ENCODE results near the gene DNAJB5.

The DNAJB5 gene

DNA sequence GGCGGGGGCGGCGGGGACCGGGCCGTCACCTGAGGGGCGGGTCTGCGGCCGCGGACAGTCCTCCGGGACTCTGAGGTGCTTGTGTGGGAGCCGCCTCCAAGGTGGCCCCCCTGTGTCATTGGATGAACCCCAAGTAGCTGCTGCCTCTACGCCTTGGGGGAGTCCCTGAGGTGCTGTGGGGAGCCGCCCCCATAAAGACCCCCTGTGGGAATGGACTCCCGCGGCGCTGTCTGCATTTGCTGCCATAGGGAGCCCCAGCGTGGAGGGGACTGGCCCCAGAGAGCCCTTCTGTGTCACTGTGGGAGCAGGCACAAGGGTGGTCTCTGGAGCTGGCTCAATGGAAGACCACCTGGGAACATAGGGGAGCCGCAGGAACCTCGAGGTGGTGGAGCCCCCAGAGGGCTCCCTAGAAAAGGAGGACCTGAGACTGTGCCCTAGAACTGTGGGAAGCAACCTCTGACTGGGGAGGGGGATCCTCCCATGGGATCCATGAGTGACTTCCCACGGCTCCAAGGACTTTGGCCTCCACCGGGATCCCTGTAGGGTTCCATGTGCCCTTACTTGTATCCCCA lies 31.0 kb upstream of the DNAJB5 start:
- H3K4me3 ChIP-seq (ENCODE audit: control insufficient read depth, low read depth, low read length): no peak overlapping the region
- no peak for DNase-seq (ENCODE audit: low read depth)
- TF ChIP-seq, protein P1, sequence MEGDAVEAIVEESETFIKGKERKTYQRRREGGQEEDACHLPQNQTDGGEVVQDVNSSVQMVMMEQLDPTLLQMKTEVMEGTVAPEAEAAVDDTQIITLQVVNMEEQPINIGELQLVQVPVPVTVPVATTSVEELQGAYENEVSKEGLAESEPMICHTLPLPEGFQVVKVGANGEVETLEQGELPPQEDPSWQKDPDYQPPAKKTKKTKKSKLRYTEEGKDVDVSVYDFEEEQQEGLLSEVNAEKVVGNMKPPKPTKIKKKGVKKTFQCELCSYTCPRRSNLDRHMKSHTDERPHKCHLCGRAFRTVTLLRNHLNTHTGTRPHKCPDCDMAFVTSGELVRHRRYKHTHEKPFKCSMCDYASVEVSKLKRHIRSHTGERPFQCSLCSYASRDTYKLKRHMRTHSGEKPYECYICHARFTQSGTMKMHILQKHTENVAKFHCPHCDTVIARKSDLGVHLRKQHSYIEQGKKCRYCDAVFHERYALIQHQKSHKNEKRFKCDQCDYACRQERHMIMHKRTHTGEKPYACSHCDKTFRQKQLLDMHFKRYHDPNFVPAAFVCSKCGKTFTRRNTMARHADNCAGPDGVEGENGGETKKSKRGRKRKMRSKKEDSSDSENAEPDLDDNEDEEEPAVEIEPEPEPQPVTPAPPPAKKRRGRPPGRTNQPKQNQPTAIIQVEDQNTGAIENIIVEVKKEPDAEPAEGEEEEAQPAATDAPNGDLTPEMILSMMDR (conservative IDR thresholded peaks at IDR 0.05; ENCODE audit: control insufficient read depth, insufficient read depth, low read depth, low read length): no peak

DNA sequence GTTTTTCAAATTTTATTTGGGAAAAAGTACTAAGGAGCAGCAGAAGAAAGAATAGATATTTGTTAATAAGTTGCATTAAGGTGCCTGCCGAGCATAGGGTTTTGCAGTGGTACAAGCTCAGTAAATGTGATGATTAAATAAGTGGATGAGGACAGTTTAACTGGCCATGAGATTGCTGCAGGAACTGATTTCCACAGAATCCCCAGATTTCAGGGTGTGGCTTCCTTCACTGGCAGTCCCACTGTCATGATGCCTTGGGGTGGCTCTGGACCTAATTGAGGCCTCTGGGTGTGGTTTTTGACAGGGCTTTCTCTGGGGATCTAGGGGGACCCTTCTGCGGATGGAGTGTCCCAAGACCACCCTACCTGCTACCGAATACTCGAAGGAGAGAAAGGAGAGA lies 30.1 kb upstream of the DNAJB5 start:
- H3K4me3 ChIP-seq (ENCODE audit: control insufficient read depth, low read depth, low read length): no peak overlapping the region
- no peak for DNase-seq (ENCODE audit: low read depth)
- TF ChIP-seq, protein P1 (conservative IDR thresholded peaks at IDR 0.05; ENCODE audit: control insufficient read depth, insufficient read depth, low read depth, low read length): no peak

DNA sequence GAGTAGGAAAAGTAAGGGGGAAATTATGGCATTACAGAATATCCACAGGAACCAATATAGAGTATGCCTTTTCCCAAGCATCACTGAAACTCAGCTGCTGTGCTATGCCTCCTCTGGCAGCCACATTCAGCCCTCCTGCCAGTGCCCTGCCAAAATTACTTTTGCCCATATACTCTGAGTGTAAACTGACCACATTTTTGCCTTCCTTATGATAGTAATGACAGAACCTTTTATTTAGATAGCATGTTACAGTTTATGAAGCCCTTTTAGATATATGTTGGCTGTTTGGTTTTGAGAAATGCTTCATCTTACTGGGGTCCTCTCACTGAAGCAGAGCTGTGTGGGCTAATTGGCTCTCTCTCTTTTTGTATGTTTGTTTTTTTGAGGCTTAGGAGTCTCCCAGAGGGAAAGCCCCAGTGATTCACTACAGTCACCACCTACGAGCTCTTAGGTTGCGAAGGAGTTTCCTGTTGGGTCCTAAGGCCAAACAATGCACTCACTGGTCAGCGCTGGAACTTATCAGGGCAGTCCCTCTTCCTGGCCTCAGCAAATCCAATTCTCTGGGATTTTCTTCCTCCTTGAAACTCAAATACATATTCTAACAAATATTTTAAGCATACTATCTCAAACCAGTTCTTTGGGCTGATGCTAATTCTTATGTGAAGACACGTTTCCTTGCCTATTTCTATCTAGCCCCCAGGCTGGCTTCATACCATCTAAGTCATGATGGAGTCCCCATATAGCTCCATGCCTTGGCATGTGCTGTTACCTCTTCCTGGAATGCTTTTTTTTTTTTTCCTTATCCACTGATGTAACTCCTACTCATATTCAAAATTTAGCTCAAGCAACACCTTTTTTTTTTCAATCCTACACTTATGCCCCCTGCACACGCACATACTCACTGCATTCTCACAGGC lies 27.7 kb upstream of the DNAJB5 start:
- DNase-seq (ENCODE audit: low read depth): peak; percentile 80
- H3K4me3 ChIP-seq (ENCODE audit: control insufficient read depth, low read depth, low read length): no peak overlapping the region
- TF ChIP-seq, protein P1 (conservative IDR thresholded peaks at IDR 0.05; ENCODE audit: control insufficient read depth, insufficient read depth, low read depth, low read length): no peak

DNA sequence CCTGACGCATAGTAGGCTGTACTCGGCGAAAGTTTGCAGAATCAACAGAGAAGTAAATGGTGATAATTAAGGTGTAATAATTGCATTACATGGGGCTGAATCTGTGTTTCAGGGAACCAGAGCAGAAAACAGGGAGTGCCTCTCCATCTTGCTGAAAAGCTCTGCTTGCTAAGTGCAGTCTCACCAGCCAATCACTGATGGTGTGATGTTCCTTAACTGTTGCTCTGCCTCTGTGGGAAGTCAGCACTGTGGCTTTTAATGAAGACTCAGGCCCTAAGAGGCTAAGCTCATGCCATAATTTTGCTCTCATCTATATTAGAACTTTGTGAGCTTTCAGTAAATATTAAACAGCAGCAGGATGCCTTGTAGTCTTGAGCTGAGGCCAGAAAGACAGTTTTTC lies 27.0 kb upstream of the DNAJB5 start:
- no peak overlapping the region for H3K4me3 ChIP-seq (ENCODE audit: control insufficient read depth, low read depth, low read length)
- TF ChIP-seq, protein P1 (conservative IDR thresholded peaks at IDR 0.05; ENCODE audit: control insufficient read depth, insufficient read depth, low read depth, low read length): no peak
- DNase-seq (ENCODE audit: low read depth): no peak

DNA sequence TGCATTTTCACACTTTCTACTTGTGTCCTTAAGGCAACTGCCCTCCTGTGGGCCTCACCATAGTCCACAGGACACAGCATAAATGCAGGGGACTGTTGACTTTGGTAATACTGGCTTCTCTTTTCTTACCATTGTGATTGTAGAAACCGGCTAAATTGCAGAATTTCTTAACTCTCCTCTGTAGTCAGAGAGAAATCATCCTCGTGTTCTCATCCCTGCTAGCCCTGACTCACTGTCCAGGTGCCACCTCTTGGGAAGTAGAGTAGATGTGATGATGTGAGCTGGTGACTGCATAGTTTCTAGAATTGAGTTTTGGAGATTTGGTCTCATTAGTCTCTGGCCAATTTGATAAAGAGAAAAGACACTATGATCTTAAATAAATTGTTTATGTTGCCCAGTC lies 26.0 kb upstream of the DNAJB5 start:
- no peak overlapping the region for H3K4me3 ChIP-seq (ENCODE audit: control insufficient read depth, low read depth, low read length)
- no peak for DNase-seq (ENCODE audit: low read depth)
- TF ChIP-seq, protein P1 (conservative IDR thresholded peaks at IDR 0.05; ENCODE audit: control insufficient read depth, insufficient read depth, low read depth, low read length): no peak

DNA sequence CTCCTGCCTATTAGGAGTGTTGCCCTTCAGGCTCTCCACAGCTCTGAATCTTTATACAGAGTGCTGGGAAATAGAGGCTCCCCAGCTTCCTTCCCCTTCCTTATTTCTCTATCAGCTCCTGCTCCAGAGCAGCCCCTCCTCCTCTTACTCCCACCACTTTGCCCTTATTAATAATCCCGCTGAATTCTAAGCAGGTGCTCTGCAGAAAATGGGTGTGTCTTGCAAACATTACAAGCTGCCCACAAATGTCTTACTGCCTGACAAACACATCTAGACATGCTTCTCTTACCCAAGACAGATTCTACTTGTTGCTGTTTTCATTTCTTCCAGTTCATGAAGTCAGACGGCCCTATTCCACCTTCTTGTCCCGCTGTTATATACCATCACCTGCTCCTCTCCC lies 25.1 kb upstream of the DNAJB5 start:
- no peak for DNase-seq (ENCODE audit: low read depth)
- H3K4me3 ChIP-seq (ENCODE audit: control insufficient read depth, low read depth, low read length): no peak overlapping the region
- TF ChIP-seq, protein P1 (conservative IDR thresholded peaks at IDR 0.05; ENCODE audit: control insufficient read depth, insufficient read depth, low read depth, low read length): no peak
